ENCODE data around the gene BTNL3.
"Not testable (repeated sequence)": the region's sequence is repeated elsewhere in the genome, so short reads cannot be mapped to it uniquely, and the experiment has no call there.

BTNL3 gene

DNA sequence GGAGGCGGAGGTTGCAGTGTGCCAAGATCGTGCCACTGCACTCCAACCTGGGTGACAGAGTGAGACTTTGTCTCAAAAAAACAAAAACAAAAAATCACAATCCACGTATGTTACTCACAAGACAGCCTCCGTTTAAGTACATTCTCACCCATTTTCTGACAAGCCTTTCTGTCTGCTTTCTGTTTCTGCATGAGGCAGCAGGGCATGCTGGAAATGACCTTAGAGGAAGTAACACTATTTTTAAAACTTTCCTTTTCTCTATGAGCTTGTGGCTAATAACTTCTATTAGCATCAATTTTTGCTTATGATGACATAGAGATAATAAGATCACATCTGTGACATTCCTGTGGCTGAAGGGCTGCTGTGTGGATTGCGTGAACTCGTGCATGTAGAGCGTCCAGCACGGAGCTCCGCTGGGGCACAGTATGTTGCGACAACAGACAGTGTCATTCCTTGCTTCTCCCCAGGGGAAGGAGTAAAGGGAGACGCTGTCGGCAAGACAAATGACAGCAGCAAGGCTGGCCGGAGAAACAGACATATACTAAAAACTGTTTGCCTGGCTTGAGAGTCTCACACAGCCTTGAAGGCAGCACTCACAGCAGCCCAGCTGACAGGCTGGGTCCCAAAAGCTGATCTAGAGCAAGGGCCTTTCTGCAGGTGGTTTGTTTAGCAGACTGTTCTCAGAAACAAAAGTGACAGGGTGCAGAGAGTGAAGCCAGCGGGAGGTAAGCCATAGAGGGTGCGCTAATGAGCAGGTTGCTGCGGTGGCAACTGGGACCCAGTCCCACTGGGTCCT, 1.6 kb downstream of the BTNL3 start:
- TF ChIP-seq, protein P1, sequence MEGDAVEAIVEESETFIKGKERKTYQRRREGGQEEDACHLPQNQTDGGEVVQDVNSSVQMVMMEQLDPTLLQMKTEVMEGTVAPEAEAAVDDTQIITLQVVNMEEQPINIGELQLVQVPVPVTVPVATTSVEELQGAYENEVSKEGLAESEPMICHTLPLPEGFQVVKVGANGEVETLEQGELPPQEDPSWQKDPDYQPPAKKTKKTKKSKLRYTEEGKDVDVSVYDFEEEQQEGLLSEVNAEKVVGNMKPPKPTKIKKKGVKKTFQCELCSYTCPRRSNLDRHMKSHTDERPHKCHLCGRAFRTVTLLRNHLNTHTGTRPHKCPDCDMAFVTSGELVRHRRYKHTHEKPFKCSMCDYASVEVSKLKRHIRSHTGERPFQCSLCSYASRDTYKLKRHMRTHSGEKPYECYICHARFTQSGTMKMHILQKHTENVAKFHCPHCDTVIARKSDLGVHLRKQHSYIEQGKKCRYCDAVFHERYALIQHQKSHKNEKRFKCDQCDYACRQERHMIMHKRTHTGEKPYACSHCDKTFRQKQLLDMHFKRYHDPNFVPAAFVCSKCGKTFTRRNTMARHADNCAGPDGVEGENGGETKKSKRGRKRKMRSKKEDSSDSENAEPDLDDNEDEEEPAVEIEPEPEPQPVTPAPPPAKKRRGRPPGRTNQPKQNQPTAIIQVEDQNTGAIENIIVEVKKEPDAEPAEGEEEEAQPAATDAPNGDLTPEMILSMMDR (IDR thresholded peaks at IDR 0.05; ENCODE audit: low read depth, low read length): no peak
- H3K4me3 ChIP-seq (replicated peaks in 1 of 2; ENCODE audit: low read depth in 2 of 2, low read length in 2 of 2): no peak overlapping the region
- no peak for DNase-seq (ENCODE audit: low read depth in 2 of 2)

GRCh38 chr5:180990882-180991242, 2.2 kb downstream of the BTNL3 start:
- no peak for DNase-seq (ENCODE audit: low read depth in 2 of 2)

GRCh38 chr5:181001947-181002346, 13.3 kb downstream of the BTNL3 start:
- no peak for DNase-seq (ENCODE audit: low read depth in 2 of 2)
- TF ChIP-seq, protein P1 (IDR thresholded peaks at IDR 0.05; ENCODE audit: low read depth, low read length): no peak
- no peak overlapping the region for H3K4me3 ChIP-seq (replicated peaks in 1 of 2; ENCODE audit: low read depth in 2 of 2, low read length in 2 of 2)

More at GRCh38 chr5:180990882-180991242, 2.2 kb downstream of the BTNL3 start:
- no peak overlapping the region for H3K4me3 ChIP-seq (replicated peaks in 1 of 2; ENCODE audit: low read depth in 2 of 2, low read length in 2 of 2)
- TF ChIP-seq, protein P1 (IDR thresholded peaks at IDR 0.05; ENCODE audit: low read depth, low read length): no peak

DNA sequence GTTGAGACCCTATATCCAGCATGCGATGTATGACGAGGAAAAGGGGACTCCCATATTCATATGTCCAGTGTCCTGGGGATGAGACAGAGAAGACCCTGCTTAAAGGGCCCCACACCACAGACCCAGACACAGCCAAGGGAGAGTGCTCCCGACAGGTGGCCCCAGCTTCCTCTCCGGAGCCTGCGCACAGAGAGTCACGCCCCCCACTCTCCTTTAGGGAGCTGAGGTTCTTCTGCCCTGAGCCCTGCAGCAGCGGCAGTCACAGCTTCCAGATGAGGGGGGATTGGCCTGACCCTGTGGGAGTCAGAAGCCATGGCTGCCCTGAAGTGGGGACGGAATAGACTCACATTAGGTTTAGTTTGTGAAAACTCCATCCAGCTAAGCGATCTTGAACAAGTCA, 17.1 kb downstream of the BTNL3 start:
- no peak for DNase-seq (ENCODE audit: low read depth in 2 of 2)
- TF ChIP-seq, protein P1 (IDR thresholded peaks at IDR 0.05; ENCODE audit: low read depth, low read length): no peak
- H3K4me3 ChIP-seq (replicated peaks in 1 of 2; ENCODE audit: low read depth in 2 of 2, low read length in 2 of 2): no peak overlapping the region

GRCh38 chr5:181008136-181008535, 19.5 kb downstream of the BTNL3 start:
- no peak for DNase-seq (ENCODE audit: low read depth in 2 of 2)

DNA sequence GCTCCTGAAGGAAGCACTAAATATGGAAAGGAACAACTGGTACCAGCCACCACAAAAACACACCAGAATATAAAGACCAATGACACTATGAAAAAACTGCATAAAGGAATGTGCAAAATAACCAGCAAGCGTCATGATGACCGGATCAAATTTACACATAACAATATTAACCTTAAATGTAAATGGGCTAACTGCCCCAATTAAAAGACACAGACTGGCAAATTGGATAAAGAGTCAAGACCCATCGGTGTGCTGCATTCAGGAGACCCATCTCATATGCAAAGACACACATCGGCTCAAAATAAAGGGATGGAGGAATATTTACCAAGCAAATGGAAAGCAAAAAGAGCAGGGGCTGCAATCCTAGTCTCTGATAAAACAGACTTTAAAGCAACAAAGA, 21.4 kb downstream of the BTNL3 start:
- not testable (repeated sequence) for H3K4me3 ChIP-seq (replicated peaks in 1 of 2; ENCODE audit: low read depth in 2 of 2, low read length in 2 of 2); DNase-seq (ENCODE audit: low read depth in 2 of 2)

More at GRCh38 chr5:181008136-181008535, 19.5 kb downstream of the BTNL3 start:
- TF ChIP-seq, protein P1 (IDR thresholded peaks at IDR 0.05; ENCODE audit: low read depth, low read length): no peak
- H3K4me3 ChIP-seq (replicated peaks in 1 of 2; ENCODE audit: low read depth in 2 of 2, low read length in 2 of 2): no peak overlapping the region

DNA sequence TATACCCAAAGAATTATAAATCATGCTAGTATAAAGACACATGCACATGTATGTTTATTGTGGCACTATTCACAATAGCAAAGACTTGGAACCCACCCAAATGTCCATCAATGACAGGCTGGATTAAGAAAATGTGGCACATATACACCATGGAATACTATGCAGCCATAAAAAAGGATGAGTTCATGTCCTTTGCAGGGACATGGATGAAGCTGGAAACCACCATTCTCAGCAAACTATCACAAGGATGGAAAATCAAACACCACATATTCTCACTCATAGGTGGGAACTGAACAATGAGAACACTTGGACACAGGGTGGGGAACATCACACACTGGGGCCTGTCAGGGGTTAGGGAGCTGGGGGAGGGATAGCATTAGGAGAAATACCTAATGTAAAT, 26.0 kb downstream of the BTNL3 start:
- H3K4me3 ChIP-seq (replicated peaks in 1 of 2; ENCODE audit: low read depth in 2 of 2, low read length in 2 of 2); DNase-seq (ENCODE audit: low read depth in 2 of 2): not testable (repeated sequence)

DNA sequence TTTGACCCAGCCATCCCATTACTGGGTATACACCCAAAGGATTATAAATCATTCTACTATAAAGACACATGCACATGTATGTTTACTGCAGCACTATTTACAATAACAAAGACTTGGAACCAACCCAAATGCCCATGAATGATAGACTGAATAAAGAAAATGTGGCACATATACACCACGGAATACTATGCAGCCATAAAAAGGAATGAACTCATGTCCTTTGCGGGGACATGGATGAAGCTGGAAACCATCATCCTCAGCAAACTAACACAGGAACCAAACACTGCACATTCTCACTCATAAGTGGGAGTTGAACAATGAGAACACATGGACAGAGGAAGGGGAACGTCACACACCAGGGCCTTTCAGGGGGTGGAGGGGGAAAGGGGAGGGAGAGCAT, 28.8 kb downstream of the BTNL3 start:
- not testable (repeated sequence) for H3K4me3 ChIP-seq (replicated peaks in 1 of 2; ENCODE audit: low read depth in 2 of 2, low read length in 2 of 2); DNase-seq (ENCODE audit: low read depth in 2 of 2)

Data from cardiac fibroblast (primary cell).